HEK293T (cell line): ENCODE measurements around the gene RASSF5.

ENCODE experiments used
- HDGF ChIP-seq: fragments of 450-650 bp; IDR thresholded peaks from 2 replicates; pipeline ENCODE4 v1.6.1; 2017; ENCODE audit warnings: antibody characterized with exemption, borderline replicate concordance
- NFRKB ChIP-seq: fragments of 450-650 bp; IDR thresholded peaks from 2 replicates; pipeline ENCODE4 v1.6.1; 2016; ENCODE audit warnings: mild to moderate bottlenecking, moderate library complexity

- TF ChIP-seq NFRKB (no peak), HDGF (no peak)
Observed at GRCh38 chr1:206537141-206537540, 29.8 kb downstream of the RASSF5 start.
